HG03139 (cell line): ENCODE results near the gene IGFL3.

Experiments
- ATAC-seq: cut with Tn5 transposase; IDR thresholded peaks from one replicate; pipeline ENCODE4 v1.9.1; 2021; ENCODE audit not compliant: unreplicated experiment

IGFL3 gene

DNA sequence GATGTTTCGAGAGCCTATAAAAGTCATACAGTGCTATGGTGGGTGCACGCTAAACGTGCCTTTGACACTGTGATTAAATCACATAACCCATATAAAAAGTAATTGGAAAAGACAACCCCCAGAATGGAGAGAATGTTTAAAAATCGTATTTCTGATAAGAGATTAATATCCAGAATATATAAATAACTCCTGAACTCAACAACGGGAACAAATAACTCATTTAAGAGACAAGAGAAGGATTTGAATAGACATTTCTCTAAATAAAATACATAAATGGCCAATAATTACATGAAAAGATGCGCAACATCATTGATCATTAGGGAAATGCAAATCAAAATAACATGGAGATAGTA lies 46.7 kb downstream of the IGFL3 start:
- no peak for ATAC-seq

DNA sequence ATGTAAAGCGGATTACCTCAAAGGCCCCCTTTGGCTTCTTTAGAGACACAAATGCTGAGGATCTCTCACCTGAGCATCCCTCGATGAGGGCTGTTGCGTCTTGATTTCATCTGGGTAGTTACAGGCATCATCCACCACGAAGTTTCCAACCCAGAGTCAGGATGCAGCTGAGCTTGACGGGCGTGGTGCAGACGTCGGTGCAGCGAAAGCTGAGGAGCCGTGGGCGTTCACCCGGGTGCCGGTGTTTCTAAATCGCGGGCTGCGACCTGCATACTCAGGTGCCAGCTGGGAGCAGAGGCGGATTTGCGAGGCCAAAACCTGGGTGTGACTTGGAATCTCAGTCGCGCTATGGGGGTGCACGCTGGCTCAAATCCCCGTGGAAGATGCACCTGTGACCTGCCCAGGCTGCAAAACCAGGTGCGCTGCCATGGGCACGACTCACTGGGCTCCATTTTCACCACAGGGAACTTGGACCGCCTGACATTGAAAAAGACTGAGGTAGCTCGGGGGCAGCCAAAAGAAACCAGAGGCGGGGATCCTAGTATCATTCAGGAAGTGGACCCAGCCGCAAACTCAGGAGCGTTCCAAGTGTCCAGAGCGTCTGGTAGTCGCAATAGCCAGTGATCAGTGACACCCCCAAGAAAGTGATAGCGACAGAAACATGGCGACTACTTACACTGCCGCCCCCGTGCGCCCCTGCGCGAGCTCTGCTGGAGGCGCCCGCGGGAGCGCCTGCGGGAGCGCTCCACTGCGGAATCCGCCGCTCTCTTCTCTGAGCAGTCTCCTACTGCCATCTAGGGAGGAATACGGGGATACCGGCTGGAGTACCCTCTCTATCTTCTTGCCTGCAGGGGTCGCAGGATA lies 47.3 kb downstream of the IGFL3 start:
- ATAC-seq, result no peak

DNA sequence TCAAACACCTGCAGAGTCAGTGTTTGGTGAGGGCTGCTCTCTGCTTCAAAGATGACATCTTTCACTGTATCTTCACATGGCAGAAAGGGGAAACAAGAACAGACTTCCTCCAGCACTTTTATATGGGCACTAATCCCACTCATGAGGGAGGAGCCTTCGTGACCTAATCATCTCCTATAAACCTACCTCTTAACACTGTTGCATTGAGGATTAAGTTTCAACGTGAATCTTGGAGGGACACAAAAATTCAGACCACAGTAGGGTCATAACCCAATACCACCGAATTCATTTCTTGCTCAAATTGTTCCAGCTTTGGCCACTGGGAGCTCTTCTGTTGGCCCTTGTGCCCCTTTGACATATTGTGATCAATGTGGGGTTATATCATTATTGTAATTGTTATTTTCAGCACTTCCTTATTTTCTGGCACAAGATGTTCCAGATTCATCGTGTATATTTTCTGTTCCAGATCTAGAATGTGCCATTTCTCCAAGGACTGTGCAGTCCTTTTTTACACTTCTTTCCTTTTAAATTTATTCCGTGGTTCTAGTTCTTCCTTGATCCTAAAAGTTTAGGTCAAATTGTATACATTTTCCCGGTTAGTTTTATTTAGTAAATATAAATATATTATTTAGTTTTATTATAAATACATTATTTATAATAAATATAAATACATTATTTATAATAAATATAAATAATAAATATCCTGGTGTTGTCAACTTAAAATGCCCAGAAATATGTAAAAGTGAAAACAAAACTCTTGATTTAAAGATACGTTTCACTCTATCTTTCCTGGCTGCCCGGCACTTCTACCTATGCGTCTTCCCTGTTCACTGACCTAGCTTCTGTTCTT lies 48.2 kb downstream of the IGFL3 start:
- ATAC-seq, result no peak

DNA sequence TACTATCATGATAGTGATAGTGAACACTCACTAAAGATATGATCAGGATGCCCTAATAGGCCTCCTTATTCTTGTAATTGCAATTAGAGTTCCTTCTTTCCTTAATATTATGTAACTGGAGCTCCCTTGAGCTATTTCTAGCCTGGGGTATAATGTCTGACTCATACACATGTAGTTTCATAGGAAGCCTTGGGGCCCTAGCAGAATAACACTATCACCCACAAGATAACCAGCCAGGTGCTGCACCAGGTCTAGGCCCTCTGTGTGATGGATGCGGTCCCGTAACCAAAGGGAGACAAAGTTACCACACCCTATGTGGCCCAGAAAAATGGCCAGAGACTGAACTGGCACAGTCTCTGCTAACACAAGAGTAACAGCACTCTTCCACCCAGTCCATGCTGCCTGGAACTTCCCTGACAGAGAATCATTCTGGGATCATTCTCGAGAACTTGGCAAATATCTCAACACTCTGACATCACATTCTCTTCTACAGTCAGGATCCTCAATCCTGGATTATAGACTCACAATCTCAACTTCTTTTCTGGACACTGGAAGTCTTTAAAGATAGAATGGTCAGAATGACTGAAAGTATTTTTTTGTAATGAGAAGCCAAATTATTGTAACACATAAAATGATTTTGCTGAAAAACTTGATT lies 51.1 kb downstream of the IGFL3 start:
- ATAC-seq, result no peak
